D721Med (cell line): ENCODE data around the gene ANTKMT.

Experiments used
- DNase-seq: peaks from one replicate; pipeline ENCODE4 v3.0.0; 2011; ENCODE audit warnings: low spot score; ENCODE audit not compliant: insufficient read length
- FAIRE-seq: peaks from 2 replicates; lab custom pipeline; 2011; peaks lifted over from hg19 to GRCh38; lab: Jason Lieb, UNC
- TF ChIP-seq, protein P1 (sequence below): IDR thresholded peaks from 2 replicates; pipeline ENCODE4 v1.5.1; 2012; ENCODE audit warnings: mild to moderate bottlenecking, control low read depth; ENCODE audit not compliant: insufficient read depth; ENCODE audit errors: missing control alignments

The ANTKMT gene

GRCh38 chr16:694863-695354, 26.0 kb upstream of the ANTKMT start:
- TF ChIP-seq, protein P1, sequence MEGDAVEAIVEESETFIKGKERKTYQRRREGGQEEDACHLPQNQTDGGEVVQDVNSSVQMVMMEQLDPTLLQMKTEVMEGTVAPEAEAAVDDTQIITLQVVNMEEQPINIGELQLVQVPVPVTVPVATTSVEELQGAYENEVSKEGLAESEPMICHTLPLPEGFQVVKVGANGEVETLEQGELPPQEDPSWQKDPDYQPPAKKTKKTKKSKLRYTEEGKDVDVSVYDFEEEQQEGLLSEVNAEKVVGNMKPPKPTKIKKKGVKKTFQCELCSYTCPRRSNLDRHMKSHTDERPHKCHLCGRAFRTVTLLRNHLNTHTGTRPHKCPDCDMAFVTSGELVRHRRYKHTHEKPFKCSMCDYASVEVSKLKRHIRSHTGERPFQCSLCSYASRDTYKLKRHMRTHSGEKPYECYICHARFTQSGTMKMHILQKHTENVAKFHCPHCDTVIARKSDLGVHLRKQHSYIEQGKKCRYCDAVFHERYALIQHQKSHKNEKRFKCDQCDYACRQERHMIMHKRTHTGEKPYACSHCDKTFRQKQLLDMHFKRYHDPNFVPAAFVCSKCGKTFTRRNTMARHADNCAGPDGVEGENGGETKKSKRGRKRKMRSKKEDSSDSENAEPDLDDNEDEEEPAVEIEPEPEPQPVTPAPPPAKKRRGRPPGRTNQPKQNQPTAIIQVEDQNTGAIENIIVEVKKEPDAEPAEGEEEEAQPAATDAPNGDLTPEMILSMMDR = no peak
- no peak for DNase-seq
- FAIRE-seq = no peak

GRCh38 chr16:695355-696089, 25.4 kb upstream of the ANTKMT start:
- no peak for FAIRE-seq
- DNase-seq = no peak
- TF ChIP-seq, protein P1 = no peak

DNA sequence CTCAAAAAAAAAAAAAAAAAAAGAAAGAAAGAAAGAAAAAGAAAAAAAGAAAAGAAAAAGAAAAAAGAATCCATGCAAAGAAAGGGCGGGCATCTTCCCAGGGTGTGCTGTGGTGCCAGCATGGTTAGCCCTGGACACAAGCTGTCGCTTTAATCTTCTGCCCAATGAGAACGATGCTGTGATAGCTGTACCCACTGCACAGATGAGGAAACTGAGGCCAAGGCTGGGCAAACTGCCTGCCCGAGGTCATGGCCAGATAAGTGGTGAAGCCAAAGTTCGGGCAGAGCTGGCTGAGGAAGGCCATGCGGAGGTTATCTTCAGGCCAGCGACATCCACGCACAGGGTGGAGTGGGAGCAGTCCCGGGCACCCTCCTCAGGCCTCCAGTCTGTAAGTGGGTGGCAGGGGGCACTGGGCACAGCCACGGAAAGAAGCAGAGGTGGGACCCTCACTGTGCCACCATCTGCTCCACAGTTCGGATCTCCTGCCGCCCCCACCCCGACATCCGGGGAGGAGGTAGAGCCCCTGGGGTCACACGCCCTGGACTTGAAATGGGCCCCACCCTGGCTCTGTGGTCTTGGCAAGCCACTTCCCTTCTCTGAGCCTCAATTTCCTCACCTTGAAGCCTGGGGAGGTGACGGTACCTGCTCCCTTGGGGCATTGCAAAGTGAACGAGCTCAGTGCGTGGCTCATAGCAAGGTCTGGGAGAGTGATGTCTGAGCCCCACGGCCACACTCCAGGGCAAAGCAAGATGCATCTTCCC, 21.9 kb upstream of the ANTKMT start:
- FAIRE-seq (no peak), DNase-seq (no peak)
- TF ChIP-seq, protein P1 = no peak

- FAIRE-seq = no peak
- TF ChIP-seq, protein P1 = no peak
- no peak for DNase-seq
These were observed 20.0 kb upstream of the ANTKMT start for GRCh38 chr16:700684-701584.

- TF ChIP-seq, protein P1 = no peak
- DNase-seq (no peak), FAIRE-seq (no peak)
These were observed 18.6 kb upstream of the ANTKMT start for GRCh38 chr16:702341-702740.

- FAIRE-seq = no peak
- DNase-seq = no peak
These were observed 17.5 kb upstream of the ANTKMT start for GRCh38 chr16:703406-703805.

More at GRCh38 chr16:703406-703805, 17.5 kb upstream of the ANTKMT start:
- TF ChIP-seq, protein P1 = no peak
